CD4-positive, alpha-beta T cell treated with Interleukin-15 for 4 hours (primary cell): ENCODE measurements around the gene PPP3CB.
A peak's percentile ranks its signal among the peaks of the same experiment; 100 is the strongest.

Experiments
- DNase-seq: peaks from one replicate; pipeline ENCODE4 v3.0.0-alpha.2; 2020; ENCODE audit warnings: low spot score

Gene PPP3CB

DNA sequence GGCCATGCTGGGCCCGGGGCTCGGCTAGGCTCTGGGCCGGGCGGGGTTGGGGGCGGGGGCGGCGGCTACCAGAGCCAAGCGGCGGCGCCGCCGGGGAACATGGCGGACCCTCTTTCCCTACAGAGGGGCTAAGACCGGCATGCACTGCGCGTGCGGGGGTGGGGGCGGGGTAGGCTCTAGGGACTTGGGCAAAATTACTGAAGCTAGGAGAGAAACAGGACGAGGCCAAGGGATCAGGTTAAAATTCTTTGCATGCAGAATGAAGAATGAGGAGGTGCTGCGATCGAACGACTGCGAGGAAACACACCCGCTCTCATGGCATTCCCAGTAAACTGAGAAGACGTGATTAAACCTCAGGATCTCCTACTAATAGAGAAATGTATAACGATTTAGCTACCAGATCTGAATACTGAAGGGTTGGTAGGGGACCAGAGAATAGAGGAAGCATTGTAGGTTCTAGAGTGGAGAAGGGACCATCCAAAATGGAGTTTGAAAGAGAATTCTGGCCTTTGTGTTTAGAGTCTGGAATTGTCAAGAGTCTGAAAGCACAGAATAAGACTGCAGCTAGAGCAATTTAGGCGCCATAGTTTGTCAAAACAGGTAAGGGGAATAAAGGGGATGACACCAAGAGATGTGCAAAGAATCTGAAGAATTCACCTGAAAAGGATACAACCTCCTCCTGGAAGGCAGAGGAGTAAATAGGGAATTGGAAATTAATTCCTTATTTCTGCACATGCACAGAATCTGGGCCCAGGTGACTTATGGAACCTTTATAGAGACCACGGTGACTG is at the start of gene PPP3CB:
Gene PPP3CB (minus strand): TSS at position 141 of the 791 bp plus-strand sequence. CDS start 135 bp downstream, at position 6.
- DNase-seq, result peak; percentile 91

DNA sequence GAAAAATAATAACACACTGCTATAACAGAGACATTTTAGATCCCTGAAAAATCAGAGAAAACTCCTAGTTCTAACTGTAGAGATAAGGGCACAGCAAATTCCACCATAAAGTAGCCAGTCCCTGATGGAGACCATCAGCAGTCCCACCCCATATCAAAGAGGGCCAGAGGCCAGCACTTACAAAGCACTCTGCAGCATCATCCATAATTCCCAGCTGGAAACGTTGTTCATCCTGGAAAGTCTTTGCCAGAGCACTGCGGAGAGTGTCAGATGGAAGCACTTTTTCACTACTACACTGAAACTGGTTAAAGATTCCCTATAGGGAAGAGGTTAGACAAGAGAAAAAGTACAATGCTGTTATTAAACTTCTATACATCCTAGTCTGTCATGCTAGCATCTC is 49.5 kb upstream of the PPP3CB start:
- DNase-seq, result no peak

DNA sequence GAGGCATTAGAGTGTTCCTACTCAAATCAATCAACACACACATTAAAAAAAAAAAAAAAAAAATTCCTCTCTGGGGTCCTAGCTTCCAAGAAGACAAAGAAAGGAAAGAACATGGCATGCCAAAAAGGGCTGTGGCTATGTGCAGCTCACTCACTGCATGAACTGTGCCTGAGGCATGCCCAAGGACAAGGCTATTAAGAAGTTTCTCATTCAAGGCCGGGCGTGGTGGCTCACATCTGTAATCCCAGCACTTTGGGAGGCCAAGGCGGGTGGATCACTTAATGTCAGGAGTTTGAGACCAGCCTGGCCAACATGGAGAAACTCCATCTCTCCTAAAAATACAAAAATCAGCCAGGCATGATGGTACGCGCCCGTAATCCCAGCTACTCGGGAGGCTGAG is 41.9 kb upstream of the PPP3CB start:
- no peak for DNase-seq

DNA sequence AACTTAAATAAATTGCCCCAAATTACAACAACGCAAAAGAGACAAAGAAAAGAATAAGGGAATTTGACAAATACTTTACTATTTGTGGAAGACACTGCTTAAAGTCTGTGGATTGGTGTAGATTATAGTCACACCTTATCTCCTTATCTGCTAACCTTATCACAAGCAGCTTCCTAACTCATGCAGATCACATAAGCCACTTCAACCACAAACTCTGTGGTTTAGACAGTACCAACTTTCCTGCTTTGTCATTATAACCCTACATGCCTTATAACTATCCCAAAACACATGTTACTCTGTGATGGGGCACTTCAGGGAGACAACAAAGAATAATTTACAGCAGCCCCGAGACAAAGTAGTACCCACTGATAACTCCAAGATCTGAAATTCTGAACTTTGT is 41.5 kb upstream of the PPP3CB start:
- peak; percentile 3 for DNase-seq

DNA sequence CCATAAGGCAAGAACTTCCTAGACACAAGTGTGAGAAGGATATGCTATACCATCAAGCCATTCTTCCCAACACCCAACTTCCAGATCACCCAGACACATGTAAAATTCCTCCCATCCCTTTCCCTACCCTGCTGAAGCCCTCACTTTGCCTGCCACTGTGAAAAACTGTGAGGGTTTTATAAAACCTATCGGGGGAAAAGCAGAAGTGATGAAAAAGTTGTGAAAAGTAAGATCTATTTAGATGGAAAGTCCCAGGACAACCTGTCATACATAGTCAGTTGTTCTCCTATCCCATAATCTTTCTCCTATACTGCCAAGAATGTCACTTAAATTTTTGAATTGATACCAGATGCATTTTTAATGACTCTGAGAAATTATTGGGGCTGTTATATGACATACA is 39.0 kb upstream of the PPP3CB start:
- DNase-seq, result no peak

DNA sequence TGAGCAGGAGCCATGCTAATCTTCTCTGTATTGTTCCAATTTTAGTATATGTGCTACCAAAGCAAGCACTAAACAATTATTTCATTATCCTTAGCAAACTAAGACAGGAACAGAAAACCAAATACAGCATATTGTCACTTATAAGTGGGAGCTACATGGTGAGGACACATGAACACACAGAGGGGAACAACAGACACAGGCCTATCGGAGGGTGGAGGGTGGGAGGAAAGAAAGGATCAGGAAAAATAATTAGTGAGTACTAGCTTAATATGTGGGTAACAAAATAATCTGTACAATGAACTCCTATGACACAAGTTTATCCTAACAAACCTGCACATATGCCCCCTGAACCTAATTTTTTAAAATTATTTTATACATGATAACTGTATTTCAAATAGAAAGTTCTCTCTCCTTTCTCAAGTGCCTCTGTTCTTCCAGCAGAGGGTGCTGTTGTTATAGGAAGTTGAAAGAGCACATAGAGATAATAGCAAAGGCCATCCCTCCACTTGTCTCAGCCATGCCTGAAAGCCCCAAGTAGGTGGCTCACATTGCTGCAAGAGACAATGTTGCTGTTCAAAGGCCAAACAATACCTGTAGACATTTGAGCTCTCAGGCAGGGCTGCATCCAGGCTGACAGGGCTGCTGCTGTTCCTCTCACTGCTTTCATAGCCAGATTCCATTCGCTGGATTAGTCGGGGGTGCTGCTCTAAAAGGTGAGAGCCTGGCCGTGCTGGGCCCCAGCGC is 33.4 kb upstream of the PPP3CB start:
- peak; percentile 81 for DNase-seq

DNA sequence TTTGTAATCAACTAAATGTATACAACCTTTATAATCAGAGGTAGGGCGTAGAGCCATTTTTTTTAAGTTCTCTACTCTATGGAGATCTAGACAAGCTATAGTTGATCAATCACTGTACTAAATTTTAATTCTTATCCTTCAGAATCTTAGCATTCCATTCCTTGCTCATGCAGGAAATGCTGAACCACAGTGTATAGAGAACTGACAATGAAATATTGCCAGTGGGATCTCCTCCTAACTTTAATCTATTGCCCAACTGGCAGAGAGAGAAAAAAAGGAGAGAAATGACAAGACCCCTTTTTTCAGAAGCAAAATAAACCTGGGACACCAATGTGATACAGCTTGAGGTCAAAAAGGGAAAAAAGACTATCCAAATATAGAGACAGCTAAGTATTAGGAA is 26.4 kb upstream of the PPP3CB start:
- no peak for DNase-seq

DNA sequence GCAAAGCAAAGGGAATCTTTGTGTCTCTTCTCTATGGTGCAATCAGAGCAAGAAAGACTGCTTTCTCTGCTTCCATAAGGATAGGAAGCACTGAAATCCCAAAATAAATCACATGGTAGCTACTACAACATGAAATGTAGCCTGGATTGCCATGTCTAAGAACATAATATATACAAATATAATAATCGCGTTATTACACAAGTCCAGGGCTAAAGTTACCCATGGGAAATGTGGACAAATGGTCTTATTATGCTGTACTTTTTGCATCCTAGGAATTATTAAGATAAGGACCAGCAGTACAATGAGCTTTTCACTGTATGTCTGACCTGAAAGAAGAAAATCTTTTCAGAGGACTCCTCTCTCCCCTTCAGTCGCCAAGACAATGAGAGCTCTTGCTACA is 23.5 kb upstream of the PPP3CB start:
- DNase-seq, result no peak

DNA sequence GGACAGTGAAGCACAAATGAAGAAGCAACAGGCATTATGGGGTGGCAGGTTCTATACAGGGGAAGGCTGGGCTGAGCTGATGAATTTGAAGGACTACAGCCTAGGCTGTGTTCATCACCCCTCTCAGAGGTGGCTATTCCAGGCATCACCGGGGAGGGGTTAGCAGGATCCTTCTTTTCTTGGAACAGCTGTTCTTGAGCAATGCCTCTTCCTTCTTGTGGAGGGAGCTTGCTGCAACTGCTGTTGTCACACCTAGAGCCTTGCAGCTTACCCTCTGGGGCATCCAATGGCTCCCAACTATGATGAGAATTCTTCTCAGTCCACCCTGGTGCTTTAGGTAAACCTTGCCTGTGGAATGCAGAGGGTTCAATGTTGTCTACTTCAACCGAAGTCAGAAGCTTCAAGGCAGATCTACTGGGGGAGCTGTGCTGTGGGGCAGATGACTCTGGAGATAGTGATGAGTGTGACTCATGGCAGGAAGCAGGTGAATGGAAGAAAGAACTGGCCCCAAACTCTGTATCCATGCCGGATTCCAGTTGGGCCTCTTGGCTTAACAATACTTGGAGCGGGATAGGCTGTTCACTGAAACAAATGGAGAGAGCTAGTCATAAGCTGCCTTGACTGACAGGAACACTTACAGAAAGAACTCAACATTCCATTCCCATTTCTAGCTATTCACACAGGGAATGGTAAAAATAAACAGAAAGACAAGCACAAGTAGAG is 21.5 kb upstream of the PPP3CB start:
- DNase-seq, result no peak

DNA sequence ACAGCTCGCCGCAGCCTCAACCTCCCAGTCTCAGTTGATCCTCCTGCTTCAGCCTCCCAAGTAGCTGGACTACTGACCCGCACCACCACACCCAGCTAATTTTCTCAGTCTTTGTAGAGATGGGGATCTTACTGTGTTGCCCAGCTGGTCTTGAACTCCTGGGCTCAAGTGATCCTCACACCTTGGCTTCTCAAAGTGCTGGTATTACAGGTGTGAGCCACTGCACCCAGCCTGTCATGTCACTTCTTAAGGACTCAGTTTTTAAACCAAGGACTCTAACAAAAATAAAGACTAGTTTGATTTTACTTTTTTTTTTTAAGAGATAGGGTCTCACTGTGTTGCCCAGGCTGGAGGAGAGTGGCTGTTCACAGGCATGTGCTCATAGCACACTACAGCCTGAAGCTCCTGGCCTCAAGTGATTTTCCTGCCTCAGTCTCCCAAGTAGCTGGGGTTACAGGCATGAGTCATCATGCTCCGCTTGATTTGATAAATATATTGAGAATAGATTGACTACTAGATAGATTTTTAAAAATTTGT is 16.5 kb upstream of the PPP3CB start:
- DNase-seq, result no peak

DNA sequence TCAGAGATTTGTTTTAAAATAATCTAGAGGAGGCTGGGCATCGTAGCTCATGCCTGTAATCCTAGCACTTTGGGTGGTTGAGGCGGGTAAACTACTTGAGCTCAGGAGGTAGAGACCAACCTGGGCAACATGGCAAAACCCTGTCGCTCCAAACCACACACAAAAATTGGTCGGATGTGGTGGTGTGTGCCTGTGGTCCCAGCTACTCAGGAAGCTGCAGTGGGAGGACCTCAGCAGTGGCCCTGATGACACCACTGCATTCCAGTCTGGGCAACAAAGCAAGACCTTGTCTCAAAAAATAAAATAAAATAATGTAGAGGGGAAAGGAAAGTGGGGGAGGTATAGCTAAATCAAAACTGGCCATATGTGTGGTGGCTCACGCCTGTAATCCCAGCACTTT is 13.9 kb upstream of the PPP3CB start:
- DNase-seq, result no peak

DNA sequence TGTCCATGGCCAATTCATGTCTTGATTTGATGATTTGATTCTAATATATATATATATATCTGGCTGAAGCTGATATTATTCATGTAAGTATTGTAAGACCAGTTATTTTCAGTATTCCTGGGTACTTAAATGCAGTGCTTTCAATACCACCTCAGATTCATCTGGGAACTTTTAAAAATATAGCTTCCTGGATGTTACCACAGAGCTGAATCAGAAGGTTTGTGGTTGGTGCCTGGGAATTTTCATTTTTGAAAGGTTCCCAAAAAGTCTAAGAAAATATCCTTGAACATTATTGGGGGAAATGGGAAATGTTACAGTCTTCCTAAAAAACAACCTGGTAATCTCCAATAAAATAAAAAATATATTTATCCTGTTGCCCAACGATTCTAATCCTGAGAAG is 10.7 kb upstream of the PPP3CB start:
- DNase-seq, result no peak

DNA sequence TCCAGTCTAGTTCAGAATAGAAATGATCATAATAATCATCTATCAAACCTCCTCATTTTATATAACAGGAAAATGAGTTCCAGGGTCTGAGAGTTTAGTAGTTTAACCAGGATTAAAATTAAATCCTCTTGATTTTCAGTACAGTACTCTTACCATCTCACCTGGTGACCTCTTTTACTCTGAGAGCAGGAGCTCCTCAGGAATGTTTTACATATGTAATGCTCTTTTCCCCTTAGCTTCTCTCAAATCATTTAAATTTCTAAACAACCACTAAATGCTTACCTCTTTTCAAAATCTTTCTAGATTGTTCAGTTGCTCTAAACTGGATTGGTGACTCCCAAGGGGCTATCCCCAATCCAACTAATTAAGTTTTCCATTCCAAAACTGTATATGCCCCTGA is 10.2 kb upstream of the PPP3CB start:
- no peak for DNase-seq

DNA sequence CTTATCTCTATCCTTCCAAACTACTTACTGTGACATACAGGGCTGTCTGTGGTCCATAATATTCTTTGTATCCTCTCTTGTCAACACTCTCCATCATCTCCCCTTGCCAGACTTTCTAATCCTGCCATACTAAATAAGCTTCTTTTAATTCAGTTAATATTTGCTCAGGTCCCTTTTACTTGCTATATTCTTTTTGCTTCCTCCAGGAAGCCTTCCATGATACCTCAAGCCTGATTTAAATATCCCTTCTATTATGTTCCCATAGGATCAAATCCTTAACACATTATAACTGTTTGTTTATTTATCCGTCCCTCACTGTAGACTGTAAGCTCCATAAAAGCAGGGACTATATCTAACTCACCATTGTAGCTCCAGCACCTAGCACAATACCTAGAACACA is 7.2 kb upstream of the PPP3CB start:
- no peak for DNase-seq

DNA sequence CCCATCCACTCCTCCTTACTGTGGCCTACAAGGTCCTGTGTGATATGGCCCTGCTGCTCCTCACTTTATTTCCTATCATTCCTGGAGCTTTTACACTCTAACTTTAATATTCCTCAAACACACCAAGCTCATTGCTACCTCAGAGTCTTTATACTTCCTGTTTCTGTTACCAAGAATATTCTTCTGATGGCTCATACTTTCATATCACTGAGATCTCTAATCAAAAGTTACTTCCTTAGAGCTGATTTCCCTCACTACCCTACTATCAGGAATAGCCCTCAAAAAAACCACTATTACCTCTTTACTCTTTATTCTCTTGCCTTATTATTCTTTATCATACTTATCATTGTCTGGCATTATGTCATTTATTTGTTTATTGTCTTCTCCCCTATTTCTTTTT is 5.8 kb upstream of the PPP3CB start:
- DNase-seq, result no peak

DNA sequence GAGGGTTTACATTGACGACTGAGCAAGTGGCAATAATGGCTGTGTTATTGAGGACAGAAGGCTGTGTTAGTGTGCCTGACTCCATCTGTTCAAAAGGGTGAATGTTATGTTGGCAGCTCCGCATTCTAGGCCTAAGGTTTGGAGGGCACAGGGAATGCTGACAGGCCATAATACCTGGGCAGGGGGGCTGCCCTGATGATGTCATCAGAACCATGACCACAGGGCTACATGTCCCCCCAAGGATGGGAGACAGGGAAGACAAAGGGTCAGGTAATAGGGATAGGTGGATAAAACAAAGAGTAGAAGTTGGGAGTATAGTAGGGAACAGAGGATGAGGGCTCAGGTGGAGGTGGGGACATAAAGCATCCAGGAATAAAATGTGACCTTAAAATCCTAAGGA is 1.8 kb upstream of the PPP3CB start:
- no peak for DNase-seq

DNA sequence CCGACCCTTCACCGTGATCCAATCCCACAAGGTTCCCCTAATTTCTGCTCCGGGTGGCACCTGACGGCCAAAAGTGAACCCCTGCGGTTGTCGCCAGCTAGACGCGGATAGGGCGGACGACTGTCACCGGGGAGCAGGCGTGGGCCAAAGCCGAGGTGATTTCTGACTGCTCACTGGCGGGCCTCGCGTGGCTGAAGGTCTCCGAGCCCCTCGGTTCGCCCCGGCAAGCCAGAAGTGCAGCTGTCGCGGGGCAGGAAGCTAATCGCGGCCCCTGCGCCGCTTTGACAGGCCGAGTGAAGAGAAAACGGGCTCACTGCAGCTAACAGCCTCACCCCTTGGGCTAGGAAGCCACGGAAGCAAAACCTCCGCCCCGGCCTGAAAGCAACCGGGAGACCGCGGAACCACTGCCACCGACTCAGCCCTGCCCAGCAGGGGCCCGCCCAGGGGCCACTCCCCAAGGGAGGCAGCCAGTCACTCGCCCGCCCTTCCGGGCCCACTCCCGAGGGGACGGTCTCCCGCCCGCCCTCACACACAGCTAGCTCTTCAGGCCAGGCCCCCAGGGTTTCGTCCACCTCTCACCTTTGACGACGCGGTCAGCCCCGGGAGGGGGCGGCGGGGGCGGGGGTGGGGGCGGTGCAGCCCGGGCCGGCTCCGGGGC is 469 bp downstream of the PPP3CB start:
- peak; percentile 92 for DNase-seq

DNA sequence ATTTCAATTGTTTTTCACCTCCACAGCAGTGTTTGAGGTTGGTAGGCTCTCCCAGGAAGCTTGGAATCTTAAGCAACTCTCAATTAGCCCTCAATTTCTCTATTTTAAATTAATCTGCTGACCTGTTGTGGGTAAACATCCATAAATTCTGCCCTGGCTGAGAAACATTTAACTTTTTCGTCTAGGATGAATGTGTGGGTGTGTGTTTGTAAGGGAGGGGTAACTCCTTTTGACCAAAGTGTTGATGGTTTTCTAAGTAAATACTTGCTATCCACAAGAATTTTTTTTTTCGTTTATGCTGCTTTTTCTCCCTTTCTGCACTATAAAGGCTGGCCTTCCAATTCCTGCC is 973 bp downstream of the PPP3CB start:
- no peak for DNase-seq

DNA sequence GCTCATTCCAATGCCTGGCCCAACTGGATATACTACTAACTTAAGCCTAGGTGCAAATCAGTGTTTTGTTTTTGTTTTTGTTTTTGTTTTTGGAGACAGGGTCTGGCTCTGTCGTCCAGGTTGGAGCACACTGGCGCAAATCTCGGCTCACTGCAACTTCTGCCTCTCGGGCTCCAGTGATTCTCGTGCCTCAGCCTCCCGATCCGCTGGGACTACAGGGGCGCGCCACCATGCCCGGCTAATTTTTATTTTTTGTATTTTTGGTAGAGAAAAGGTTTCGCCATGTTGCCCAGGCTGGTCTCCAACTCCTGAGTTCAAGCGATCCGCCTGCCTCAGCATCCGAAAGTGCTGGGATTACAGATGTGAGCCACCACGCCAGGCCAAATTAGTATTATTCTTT is 1.6 kb downstream of the PPP3CB start:
- DNase-seq, result no peak

DNA sequence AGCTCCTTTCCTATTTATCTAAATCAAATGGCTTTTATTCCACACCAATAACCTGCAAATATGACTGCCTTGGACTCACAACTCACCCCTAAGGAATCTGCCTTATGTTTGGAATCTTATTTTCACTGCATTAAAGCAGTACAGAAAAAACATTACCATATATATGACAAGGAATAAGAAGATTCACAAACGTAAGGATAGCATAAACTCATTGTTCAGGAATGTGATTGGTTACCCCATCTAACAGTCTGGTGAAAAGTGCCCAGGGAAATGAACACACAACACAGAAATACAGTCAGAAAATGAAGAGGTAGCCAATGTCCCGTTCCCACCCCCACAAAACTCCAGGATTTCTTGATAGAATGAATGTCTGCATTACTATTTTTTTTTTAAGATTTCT is 2.0 kb downstream of the PPP3CB start:
- no peak for DNase-seq

DNA sequence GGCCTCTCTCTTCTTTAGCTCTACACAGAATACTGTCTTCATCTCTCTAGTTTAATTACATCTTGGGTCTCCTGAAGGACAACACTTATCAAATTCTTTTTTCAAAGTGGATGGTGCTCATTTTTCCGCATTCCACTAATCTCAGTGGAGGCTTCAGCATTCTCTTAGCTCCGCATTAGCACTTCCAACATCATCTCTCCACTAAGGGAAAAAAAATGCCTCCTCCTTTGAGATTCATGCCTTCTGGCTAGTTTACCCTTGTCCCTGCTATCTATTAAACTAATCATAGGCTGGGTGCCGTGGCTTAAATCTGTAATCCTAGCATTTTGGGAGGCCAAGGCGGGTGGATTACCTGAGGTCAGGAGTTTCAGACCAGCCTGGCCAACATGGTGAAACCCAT is 9.2 kb downstream of the PPP3CB start:
- no peak for DNase-seq

DNA sequence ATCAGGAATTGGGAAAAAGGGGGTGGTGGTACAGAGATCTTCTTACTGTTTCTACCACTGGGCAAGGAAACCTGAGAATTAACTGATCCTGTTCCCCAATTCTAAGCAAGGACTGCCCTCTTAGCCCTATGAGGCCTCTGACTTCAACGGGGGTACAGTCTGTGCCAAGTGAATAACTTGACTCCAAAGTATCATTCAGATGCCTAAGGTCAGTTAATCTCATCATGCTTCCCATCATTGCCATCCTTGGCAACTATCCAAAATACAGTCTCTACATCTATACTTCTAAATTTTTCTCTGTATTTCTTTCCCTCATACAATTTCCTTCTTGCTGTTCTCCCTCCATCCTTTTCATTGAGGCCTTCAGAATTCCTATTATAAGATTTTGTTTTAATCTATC is 10.5 kb downstream of the PPP3CB start:
- no peak for DNase-seq
